HG03378 (cell line): ENCODE data around the gene COPRS.
"Not testable (repeated sequence)": the region's sequence is repeated elsewhere in the genome, so short reads cannot be mapped to it uniquely, and the experiment has no call there.

Source experiments
- ATAC-seq: cut with Tn5 transposase; IDR thresholded peaks from one replicate; pipeline ENCODE4 v1.9.1; 2021; ENCODE audit warnings: mild to moderate bottlenecking, moderate library complexity; ENCODE audit not compliant: unreplicated experiment

COPRS gene

DNA sequence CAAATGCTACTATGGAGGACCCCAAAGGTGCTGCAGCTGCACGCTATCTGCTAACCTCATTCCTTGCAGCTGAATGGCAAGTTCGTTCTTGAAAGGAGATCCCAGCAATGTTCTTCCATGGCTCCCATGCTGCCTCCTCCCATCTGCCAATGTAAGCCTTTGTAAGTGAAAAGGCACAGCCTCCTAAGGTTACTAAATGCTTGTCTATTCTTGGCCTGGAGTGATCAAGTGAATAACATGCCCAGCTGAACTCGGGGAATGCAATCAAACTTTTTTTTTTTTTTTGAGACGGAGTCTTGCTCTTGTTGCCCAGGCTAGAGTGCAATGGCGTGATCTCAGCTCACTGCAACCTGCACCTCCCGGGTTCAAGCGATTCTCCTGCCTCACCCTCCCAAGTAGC, 49.2 kb downstream of the COPRS start:
- ATAC-seq: not testable (repeated sequence)

DNA sequence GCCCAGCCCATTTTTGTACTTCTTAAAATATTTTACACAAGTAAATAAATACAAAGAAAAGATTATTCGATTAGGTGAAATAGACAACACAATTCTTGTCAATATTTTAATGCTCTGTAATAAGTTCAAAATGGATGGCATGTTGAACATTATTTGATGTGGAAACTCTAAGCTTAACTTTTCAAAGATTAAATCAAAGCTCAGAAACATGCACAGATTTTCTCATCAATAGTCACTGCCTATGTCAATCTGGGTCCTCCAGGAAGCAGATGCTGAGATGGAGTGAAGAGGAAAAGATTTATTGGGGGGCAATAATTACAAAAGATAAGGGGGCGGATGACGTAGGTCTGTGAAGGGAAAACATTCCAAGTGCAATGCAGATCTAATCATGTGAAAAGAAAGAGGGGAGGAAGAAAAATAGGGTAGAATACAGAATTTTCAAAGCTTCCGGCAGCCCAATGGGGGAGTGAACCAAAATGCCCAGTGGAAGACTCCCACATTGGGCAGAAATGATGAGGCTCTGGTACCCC, 50.5 kb downstream of the COPRS start:
- no peak for ATAC-seq

DNA sequence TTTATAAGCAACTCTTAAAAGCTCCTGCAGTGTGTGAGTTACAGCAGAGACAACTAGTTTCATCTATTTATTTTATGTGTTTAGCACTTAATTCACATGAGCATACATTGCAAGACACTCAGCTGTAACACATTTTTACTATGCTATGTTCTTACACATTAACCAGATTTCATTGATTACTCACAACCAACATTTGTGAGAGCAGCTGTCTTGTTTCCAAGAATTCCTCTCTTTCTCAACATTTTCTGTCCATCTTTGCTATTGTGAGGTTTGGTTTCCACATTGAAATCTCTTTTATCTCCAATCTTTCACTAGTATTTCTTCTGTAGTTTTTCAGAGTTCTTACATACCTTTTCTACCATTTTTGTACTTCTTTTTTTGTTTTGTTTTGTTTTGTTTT, 51.2 kb downstream of the COPRS start:
- ATAC-seq: no peak

DNA sequence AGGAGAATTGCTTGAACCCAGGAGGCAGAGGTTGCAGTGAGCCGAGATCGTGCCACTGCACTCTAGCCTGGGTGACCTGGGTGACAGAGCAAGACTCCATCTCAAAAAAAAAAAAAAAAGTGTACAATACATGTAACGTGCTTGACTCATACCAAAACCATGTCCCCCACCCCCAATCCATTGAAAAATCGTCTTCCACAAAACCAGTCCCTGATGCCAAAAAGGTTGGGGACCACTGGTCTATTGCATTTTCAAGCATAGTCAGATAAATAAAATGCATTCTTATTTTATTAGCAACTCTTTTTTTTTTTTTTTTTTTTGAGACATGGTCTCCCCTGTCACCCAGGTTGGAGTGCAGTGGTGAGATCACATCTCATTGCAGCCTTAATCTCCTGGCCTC, 52.1 kb downstream of the COPRS start:
- no peak for ATAC-seq

DNA sequence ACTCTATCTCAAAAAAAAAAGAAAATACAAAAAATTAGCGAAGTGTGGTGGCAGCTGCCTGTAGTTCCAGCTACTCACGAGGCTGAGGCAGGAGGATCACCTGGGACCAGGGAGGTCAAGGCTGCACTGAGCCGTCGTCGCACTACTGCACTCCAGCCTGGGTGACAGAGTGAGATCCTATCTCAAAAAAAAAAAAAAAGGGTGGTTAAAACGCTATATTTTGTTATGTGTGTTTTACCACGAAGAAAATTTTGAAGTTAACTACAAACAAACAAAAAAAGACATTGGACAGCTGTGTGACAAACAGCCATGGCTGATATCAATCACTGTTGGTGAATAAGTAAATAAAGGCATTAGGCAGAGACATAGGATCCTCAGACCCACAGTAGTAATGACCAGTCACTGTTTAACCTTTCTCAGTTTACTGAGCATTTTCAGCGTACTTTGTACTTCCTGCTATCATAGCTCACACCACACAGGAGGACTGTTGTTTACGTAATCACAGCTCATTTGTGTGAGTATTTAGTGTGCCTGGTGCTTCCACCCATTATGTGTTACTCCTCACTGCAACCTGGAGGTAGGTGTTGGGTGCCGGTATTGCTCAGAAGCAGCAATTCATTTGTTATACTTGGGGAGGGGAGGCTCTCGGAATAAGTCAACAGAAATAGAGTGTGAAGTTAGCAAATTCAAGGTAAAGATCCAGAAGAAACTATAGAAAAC, 55.4 kb downstream of the COPRS start:
- ATAC-seq: no peak

DNA sequence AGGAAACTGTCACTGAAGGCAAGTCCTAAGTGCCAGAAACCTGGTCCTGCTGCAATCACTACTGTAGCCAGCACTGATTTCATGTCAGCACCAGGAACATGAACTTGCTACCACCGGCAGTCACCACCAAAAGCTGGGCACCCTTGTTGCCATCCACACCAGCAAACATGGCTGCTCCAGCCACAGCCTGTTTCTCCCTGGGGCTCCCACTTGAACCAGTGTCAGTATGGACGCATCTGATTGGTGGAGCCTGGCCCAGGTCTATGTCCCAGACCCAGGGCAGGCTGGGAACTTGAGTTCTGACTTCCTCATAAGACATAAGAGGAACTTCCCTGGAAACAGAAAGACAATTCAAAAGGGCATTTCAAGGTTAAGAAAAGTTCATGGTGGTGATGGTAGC, 56.5 kb downstream of the COPRS start:
- no peak for ATAC-seq
